Parathyroid adenoma (tissue), 2 donors: ENCODE measurements around the gene PIAS1.

Experiments
- H2AFZ ChIP-seq: fragments of 300-600 bp; sonication (generic); one replicate; pipeline ENCODE4 v1.7.0; 2017; ENCODE audit warnings: antibody characterized with exemption, mild to moderate bottlenecking
- H3K27ac ChIP-seq: fragments of 300-600 bp; sonication (generic); one replicate; pipeline ENCODE4 v1.7.0; 2017
- H3K27me3 ChIP-seq: fragments of 300-600 bp; sonication (generic); one replicate; pipeline ENCODE4 v1.7.0; 2017; ENCODE audit warnings: low read length; ENCODE audit not compliant: control insufficient read depth, insufficient read depth
- H3K36me3 ChIP-seq: fragments of 300-600 bp; sonication (generic); one replicate; pipeline ENCODE4 v1.7.0; 2017; ENCODE audit warnings: low read length; ENCODE audit not compliant: control insufficient read depth, insufficient read depth
- H3K4me1 ChIP-seq: fragments of 300-600 bp; sonication (generic); one replicate; pipeline ENCODE4 v1.7.0; 2017; ENCODE audit warnings: control low read depth
- H3K4me2 ChIP-seq: fragments of 300-600 bp; sonication (generic); one replicate; pipeline ENCODE4 v1.7.0; 2017; ENCODE audit warnings: low read length
- H3K4me3 ChIP-seq: fragments of 300-600 bp; sonication (generic); one replicate; pipeline ENCODE4 v1.7.0; 2017; ENCODE audit warnings: low read depth, low read length
- H3K79me2 ChIP-seq: fragments of 300-600 bp; sonication (generic); one replicate; pipeline ENCODE4 v1.7.0; 2017; ENCODE audit warnings: control low read depth
- H3K9ac ChIP-seq: fragments of 300-600 bp; sonication (generic); one replicate; pipeline ENCODE4 v1.7.0; 2017; ENCODE audit warnings: mild to moderate bottlenecking
- H3K9me3 ChIP-seq: fragments of 300-600 bp; sonication (generic); one replicate; pipeline ENCODE4 v1.7.0; 2017; ENCODE audit warnings: low read length; ENCODE audit not compliant: control insufficient read depth
- TF ChIP-seq, protein P1 (sequence below): fragments of 300-600 bp; sonication (generic); IDR thresholded peaks from one replicate; pipeline ENCODE4 v1.7.0; 2017; ENCODE audit warnings: antibody characterized with exemption, mild to moderate bottlenecking
- donor health status: primary hyperparathyroidism.

The PIAS1 gene

GRCh38 chr15:68205954-68206539 lies 151.9 kb downstream of the PIAS1 start:
- Histone ChIP-seq H3K9me3 (no peaks in the 10 kb centered on the region), H3K4me3 (no peak overlapping the region), H3K4me1 (peaks cover 2% of the 10 kb centered on the region), H3K4me2 (no peak overlapping the region), H3K36me3 (no peaks in the 10 kb centered on the region), H2AFZ (no peak overlapping the region), H3K79me2 (no peaks in the 10 kb centered on the region), H3K9ac (no peak overlapping the region), H3K27ac (no peak overlapping the region), H3K27me3 (no peaks in the 10 kb centered on the region)
- TF ChIP-seq, protein P1, sequence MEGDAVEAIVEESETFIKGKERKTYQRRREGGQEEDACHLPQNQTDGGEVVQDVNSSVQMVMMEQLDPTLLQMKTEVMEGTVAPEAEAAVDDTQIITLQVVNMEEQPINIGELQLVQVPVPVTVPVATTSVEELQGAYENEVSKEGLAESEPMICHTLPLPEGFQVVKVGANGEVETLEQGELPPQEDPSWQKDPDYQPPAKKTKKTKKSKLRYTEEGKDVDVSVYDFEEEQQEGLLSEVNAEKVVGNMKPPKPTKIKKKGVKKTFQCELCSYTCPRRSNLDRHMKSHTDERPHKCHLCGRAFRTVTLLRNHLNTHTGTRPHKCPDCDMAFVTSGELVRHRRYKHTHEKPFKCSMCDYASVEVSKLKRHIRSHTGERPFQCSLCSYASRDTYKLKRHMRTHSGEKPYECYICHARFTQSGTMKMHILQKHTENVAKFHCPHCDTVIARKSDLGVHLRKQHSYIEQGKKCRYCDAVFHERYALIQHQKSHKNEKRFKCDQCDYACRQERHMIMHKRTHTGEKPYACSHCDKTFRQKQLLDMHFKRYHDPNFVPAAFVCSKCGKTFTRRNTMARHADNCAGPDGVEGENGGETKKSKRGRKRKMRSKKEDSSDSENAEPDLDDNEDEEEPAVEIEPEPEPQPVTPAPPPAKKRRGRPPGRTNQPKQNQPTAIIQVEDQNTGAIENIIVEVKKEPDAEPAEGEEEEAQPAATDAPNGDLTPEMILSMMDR = no peak

DNA sequence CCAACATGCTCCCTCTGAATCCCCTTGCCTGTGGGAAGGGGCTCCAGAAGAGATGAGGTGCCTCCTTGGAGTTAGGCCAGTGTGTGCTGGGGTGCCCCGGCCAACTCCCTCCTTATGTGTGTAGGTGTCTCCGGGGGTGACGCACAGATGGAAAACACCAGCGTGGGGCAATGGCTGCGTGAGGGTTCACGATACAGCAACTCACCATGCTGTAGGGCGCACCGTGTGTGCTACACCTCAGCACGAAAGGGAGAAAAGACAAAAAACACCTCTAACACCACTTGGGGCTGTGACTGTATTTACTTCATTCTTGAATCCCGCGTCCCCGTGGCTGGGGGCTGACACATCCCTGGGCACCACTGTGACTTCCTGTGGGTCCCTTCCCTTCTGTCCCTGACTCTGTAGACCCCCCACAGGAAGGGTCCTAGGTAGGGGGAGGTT lies 152.6 kb downstream of the PIAS1 start:
- Histone ChIP-seq H3K27ac (no peak overlapping the region), H3K4me2 (no peak overlapping the region), H3K27me3 (no peaks in the 10 kb centered on the region), H3K36me3 (no peaks in the 10 kb centered on the region), H3K9ac (no peak overlapping the region), H2AFZ (no peak overlapping the region), H3K9me3 (no peaks in the 10 kb centered on the region), H3K4me3 (no peak overlapping the region), H3K79me2 (no peaks in the 10 kb centered on the region), H3K4me1 (peaks cover 2% of the 10 kb centered on the region)
- TF ChIP-seq, protein P1 = no peak

DNA sequence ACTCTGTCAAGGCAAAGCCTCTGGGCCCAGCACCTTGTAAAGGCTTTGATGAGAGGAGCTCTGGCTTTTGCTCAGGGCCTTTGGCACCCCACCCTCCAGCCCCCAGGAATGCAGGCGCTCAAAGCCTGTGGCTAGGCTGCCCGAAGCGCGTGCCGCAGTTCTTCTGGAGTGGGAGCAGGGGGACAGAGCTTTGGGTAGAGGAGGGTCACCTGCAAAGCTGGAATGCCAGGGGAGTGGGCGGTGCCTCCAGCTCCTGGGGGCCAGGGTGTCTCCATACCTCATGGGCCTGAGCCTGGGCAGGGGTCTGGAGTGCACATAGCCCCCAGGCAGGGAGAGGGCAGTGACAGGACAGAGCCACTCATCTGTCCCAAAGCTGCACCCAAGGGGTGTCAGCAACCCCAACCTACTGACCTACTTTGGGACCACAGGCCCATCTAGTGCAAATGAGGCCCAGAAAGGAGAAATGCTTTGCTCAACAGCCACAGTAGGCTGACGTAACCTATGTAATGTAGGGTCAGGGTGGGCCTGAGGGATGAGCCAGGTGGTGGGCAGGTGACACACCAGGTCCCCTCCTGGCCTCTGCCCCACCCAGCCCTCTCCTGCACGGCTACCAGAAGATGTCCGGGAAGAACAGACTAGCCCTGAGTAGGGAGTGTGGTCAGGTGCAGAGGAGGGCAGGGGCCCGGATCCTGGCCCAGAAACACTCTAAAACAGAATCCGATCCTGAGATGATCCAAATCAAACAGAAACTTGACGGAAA lies 153.2 kb downstream of the PIAS1 start:
- Histone ChIP-seq H2AFZ (no peak overlapping the region), H3K79me2 (no peaks in the 10 kb centered on the region), H3K4me3 (no peak overlapping the region), H3K4me1 (peaks cover 2% of the 10 kb centered on the region), H3K27ac (no peak overlapping the region), H3K4me2 (no peak overlapping the region), H3K9ac (no peak overlapping the region), H3K36me3 (no peaks in the 10 kb centered on the region), H3K27me3 (no peaks in the 10 kb centered on the region), H3K9me3 (no peaks in the 10 kb centered on the region)
- TF ChIP-seq, protein P1 = no peak

DNA sequence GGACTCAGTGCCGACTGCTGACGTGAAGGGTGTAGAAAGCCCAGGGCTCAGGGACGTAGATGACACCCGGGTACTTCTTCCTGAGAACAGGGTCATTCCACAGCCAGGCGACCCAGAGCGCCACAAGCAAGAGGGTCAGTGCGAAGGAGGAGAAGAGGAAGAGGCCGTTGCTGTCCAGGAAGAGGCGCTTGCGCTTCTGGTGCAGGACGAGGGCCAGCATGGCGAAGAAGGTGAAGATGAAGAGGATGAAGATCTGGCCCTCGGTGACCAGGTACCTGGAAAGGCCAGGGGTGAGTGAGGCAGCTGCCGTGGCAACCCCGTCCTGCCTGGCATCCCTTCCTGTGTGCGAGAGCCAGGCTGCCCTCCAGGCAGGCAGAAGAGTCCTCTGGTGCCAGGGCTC lies 154.0 kb downstream of the PIAS1 start:
- H2AFZ ChIP-seq = no peak overlapping the region
- H3K36me3 ChIP-seq = no peaks in the 10 kb centered on the region
- H3K79me2 ChIP-seq = no peaks in the 10 kb centered on the region
- no peak overlapping the region for H3K27ac ChIP-seq
- no peak overlapping the region for H3K9ac ChIP-seq
- TF ChIP-seq, protein P1 = no peak
- H3K4me2 ChIP-seq = no peak overlapping the region
- H3K27me3 ChIP-seq = no peaks in the 10 kb centered on the region
- H3K4me3 ChIP-seq = no peak overlapping the region
- peaks cover 2% of the 10 kb centered on the region for H3K4me1 ChIP-seq
- H3K9me3 ChIP-seq = no peaks in the 10 kb centered on the region
